Activated CD4-positive, alpha-beta T cell treated with anti-CD3 and anti-CD28 coated beads, Interleukin-2, amount 50 U/mL, for 16 hours (primary cell): ENCODE data around the gene TLCD2.
A peak's percentile ranks its signal among the peaks of the same experiment; 100 is the strongest.
"Not testable (repeated sequence)": the region's sequence is repeated elsewhere in the genome, so short reads cannot be mapped to it uniquely, and the experiment has no call there.

ENCODE experiments used
- DNase-seq: peaks from one replicate; pipeline ENCODE4 v3.0.0-alpha.2; 2020

Gene TLCD2

GRCh38 chr17:1684378-1685189, 25.6 kb downstream of the TLCD2 start, which contains the start of gene PRPF8:
TSS of gene PRPF8 (minus strand) at chr17:1684867. CDS start at chr17:1684571, 296 bp downstream.
- peak; percentile 99 for DNase-seq

DNA sequence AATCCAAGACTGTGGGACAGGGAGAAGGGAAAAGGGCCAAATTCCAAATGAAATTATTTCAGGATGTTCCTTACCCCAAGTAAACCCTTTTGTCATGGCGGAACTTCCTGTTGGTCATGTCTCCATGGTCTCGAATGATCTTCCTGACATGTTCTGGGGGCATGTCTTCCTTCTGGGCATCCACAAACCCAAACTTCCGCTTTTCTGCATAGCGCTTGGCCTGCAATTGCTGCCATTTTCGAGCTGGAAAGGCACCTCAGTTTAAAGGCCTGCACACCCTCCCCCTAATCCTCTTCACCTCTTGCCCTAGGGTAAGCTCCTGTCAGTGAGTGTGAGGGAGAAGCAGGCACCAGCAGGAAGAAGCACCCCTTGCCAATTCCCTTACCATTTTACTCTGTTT, 26.7 kb downstream of the TLCD2 start:
- DNase-seq, result no peak

DNA sequence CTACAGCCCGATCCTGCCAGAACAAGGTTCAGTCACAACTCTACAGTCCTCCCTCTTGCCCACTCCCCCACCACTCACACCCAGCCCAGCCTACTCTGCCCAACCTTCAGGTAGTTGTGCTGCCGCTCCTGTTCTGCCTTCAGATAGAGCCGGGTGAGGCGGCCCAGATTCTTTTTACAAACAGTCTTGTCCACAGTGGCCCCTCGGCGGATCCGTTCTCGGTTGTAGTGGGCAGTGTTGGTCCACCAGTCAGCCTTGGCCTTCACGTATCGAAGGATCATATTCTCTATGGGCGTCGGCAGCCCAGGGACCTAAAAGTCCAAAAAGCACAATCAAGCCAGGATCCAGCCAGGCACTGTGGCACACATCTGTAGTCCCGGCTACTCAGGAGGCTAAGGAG, 33.8 kb downstream of the TLCD2 start:
- DNase-seq, result no peak

- DNase-seq, result peak; percentile 34
Observed at GRCh38 chr17:1673041-1673785, 37.0 kb downstream of the TLCD2 start.

GRCh38 chr17:1663934-1664333, 46.2 kb downstream of the TLCD2 start:
- not testable (repeated sequence) for DNase-seq

GRCh38 chr17:1661045-1661444, 49.1 kb downstream of the TLCD2 start:
- DNase-seq, result no peak

- DNase-seq, result no peak
Observed at GRCh38 chr17:1658100-1658499, 52.1 kb downstream of the TLCD2 start.

- no peak for DNase-seq
Observed at GRCh38 chr17:1653735-1654134, 56.4 kb downstream of the TLCD2 start.

- DNase-seq, result not testable (repeated sequence)
Observed at GRCh38 chr17:1652794-1653193, 57.4 kb downstream of the TLCD2 start.
